DOHH2 (cell line): ENCODE data around the gene CAMK2D.

Source experiments
- H3F3A ChIP-seq: fragments of 200-600 bp; sonication (generic), shearing (Covaris generic); 2 replicates; pipeline ENCODE4 v1.6.0; 2016; ENCODE audit warnings: antibody characterized with exemption, mild to moderate bottlenecking; ENCODE audit not compliant: control insufficient read depth, insufficient read depth
- H3K27ac ChIP-seq: fragments of 200-600 bp; sonication (generic); 2 replicates; pipeline ENCODE4 v1.5.1; 2014; ENCODE audit warnings: low read depth, mild to moderate bottlenecking, low read length, moderate library complexity
- H3K27me3 ChIP-seq: fragments of 200-600 bp; sonication (generic); 2 replicates; pipeline ENCODE4 v1.6.1; 2014; ENCODE audit warnings: mild to moderate bottlenecking, low read length, mixed read lengths; ENCODE audit not compliant: control insufficient read depth
- H3K36me3 ChIP-seq: fragments of 200-600 bp; sonication (generic); 2 replicates; pipeline ENCODE4 v1.6.1; 2014; ENCODE audit warnings: mild to moderate bottlenecking, low read length, moderate library complexity, mixed read lengths; ENCODE audit not compliant: control insufficient read depth
- H3K4me1 ChIP-seq: fragments of 200-600 bp; sonication (generic); 2 replicates; pipeline ENCODE4 v1.6.1; 2014; ENCODE audit warnings: mild to moderate bottlenecking, low read length, mixed read lengths; ENCODE audit not compliant: control insufficient read depth
- H3K4me2 ChIP-seq: fragments of 200-600 bp; sonication (generic); 2 replicates; pipeline ENCODE4 v1.6.0; 2014; ENCODE audit warnings: mild to moderate bottlenecking, low read length, moderate library complexity
- H3K4me3 ChIP-seq: fragments of 200-600 bp; sonication (generic); 2 replicates; pipeline ENCODE4 v1.5.1; 2014; ENCODE audit warnings: mild to moderate bottlenecking, low read length, mixed read lengths
- H3K79me2 ChIP-seq: fragments of 200-600 bp; sonication (generic); 2 replicates; pipeline ENCODE4 v1.6.1; 2014; ENCODE audit warnings: mild to moderate bottlenecking, low read length, mixed read lengths; ENCODE audit not compliant: control insufficient read depth
- H3K9me2 ChIP-seq: fragments of 200-600 bp; sonication (generic); replicated peaks from 2 replicates; pipeline ENCODE4 v1.6.1; 2014; ENCODE audit warnings: mild to moderate bottlenecking, low read length, mixed read lengths; ENCODE audit not compliant: control insufficient read depth
- H3K9me3 ChIP-seq: fragments of 200-600 bp; sonication (generic); 2 replicates; pipeline ENCODE4 v1.6.1; 2014; ENCODE audit warnings: antibody characterized with exemption, low read length, mixed read lengths; ENCODE audit not compliant: control insufficient read depth, insufficient read depth
- H4K20me1 ChIP-seq: fragments of 200-600 bp; sonication (generic); 2 replicates; pipeline ENCODE4 v1.6.0; 2014; ENCODE audit warnings: low read depth, mild to moderate bottlenecking, antibody characterized with exemption, low read length, moderate library complexity; ENCODE audit not compliant: control insufficient read depth, insufficient read depth
- EZH2phosphoT487 ChIP-seq: fragments of 200-600 bp; sonication (generic); IDR thresholded peaks from 2 replicates; pipeline ENCODE4 v1.6.1; 2017; ENCODE audit warnings: borderline replicate concordance, mild to moderate bottlenecking, antibody characterized with exemption, low read length, moderate library complexity, mixed read lengths
- TF ChIP-seq, protein P1 (sequence below): fragments of 200-600 bp; sonication (generic); IDR thresholded peaks from one replicate; pipeline ENCODE4 v1.5.1; 2014; ENCODE audit warnings: antibody characterized with exemption, mild to moderate bottlenecking, low read depth, low read length; ENCODE audit not compliant: poor library complexity, severe bottlenecking

CAMK2D gene

GRCh38 chr4:113482325-113482724, 279.2 kb downstream of the CAMK2D start:
- Histone ChIP-seq H3K36me3 (peaks cover 67% of the 10 kb centered on the region), H3K27me3 (no peaks in the 10 kb centered on the region), H3F3A (no peaks in the 10 kb centered on the region; the same call in 1 of the 2 replicates), H3K9me3 (no peaks in the 10 kb centered on the region), H3K79me2 (no peaks in the 10 kb centered on the region), H3K4me2 (no peak overlapping the region), H3K27ac (no peak overlapping the region), H3K9me2 (no peaks in the 10 kb centered on the region), H3K4me3 (no peak overlapping the region), H4K20me1 (no peaks in the 10 kb centered on the region), H3K4me1 (no peaks in the 10 kb centered on the region)
- no peak for TF ChIP-seq EZH2phosphoT487

- no peaks in the 10 kb centered on the region for H3K79me2 ChIP-seq
- H3K36me3 ChIP-seq, result peaks cover 73% of the 10 kb centered on the region
- no peaks in the 10 kb centered on the region for H3K4me1 ChIP-seq
- TF ChIP-seq, protein P1, sequence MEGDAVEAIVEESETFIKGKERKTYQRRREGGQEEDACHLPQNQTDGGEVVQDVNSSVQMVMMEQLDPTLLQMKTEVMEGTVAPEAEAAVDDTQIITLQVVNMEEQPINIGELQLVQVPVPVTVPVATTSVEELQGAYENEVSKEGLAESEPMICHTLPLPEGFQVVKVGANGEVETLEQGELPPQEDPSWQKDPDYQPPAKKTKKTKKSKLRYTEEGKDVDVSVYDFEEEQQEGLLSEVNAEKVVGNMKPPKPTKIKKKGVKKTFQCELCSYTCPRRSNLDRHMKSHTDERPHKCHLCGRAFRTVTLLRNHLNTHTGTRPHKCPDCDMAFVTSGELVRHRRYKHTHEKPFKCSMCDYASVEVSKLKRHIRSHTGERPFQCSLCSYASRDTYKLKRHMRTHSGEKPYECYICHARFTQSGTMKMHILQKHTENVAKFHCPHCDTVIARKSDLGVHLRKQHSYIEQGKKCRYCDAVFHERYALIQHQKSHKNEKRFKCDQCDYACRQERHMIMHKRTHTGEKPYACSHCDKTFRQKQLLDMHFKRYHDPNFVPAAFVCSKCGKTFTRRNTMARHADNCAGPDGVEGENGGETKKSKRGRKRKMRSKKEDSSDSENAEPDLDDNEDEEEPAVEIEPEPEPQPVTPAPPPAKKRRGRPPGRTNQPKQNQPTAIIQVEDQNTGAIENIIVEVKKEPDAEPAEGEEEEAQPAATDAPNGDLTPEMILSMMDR, result no peak
- no peak for TF ChIP-seq EZH2phosphoT487
- no peaks in the 10 kb centered on the region for H3K9me3 ChIP-seq
- H3K27ac ChIP-seq, result no peak overlapping the region
- H3K4me3 ChIP-seq, result no peak overlapping the region
- no peaks in the 10 kb centered on the region for H3K9me2 ChIP-seq
- H3K4me2 ChIP-seq, result no peak overlapping the region
- H3K27me3 ChIP-seq, result no peaks in the 10 kb centered on the region
- no peaks in the 10 kb centered on the region for H4K20me1 ChIP-seq
- H3F3A ChIP-seq, result no peaks in the 10 kb centered on the region; the same call in 1 of the 2 replicates
Measured at GRCh38 chr4:113481820-113482219, 279.7 kb downstream of the CAMK2D start.

- Histone ChIP-seq H3K9me2 (no peaks in the 10 kb centered on the region), H3K9me3 (no peaks in the 10 kb centered on the region), H3K36me3 (peaks cover 72% of the 10 kb centered on the region), H4K20me1 (no peaks in the 10 kb centered on the region), H3K27me3 (no peaks in the 10 kb centered on the region), H3K27ac (no peak overlapping the region), H3K79me2 (no peaks in the 10 kb centered on the region), H3K4me2 (no peak overlapping the region), H3K4me1 (no peaks in the 10 kb centered on the region), H3K4me3 (no peak overlapping the region), H3F3A (no peaks in the 10 kb centered on the region)
- TF ChIP-seq, protein P1, result no peak
- no peak for TF ChIP-seq EZH2phosphoT487
Measured at GRCh38 chr4:113480109-113480508, 281.4 kb downstream of the CAMK2D start.

- H3K27me3 ChIP-seq, result no peaks in the 10 kb centered on the region
- H3K9me3 ChIP-seq, result no peaks in the 10 kb centered on the region
- no peak overlapping the region for H3K4me2 ChIP-seq
- H3K9me2 ChIP-seq, result no peaks in the 10 kb centered on the region
- no peaks in the 10 kb centered on the region for H4K20me1 ChIP-seq
- H3K79me2 ChIP-seq, result no peaks in the 10 kb centered on the region
- peaks cover 59% of the 10 kb centered on the region for H3K36me3 ChIP-seq
- TF ChIP-seq, protein P1, result no peak
- TF ChIP-seq EZH2phosphoT487, result no peak
- H3F3A ChIP-seq, result no peaks in the 10 kb centered on the region
- no peak overlapping the region for H3K27ac ChIP-seq
- H3K4me1 ChIP-seq, result no peaks in the 10 kb centered on the region
- no peak overlapping the region for H3K4me3 ChIP-seq
Measured at GRCh38 chr4:113478032-113478431, 283.5 kb downstream of the CAMK2D start.
